ENCODE data around the gene ZBTB45. TPM values are rescaled to one million over a fixed set of nuclear protein-coding genes. Genes with fewer than 3 reads are reported as not detected.
A peak's percentile ranks its signal among the peaks of the same experiment; 100 is the strongest.
"Not testable (repeated sequence)": the region's sequence is repeated elsewhere in the genome, so short reads cannot be mapped to it uniquely, and the experiment has no call there.

Gene ZBTB45
- total RNA-seq, 1 donor, result 14.3 TPM

- DNase-seq (ENCODE audit: low read depth in 2 of 3, low spot score in 2 of 3), result no peak
These were observed 6.4 kb downstream of the ZBTB45 start for GRCh38 chr19:58513213-58513693.

- no peak for DNase-seq (ENCODE audit: low read depth in 2 of 3, low spot score in 2 of 3)
These were observed 8.0 kb downstream of the ZBTB45 start, which contains the start of gene SLC27A5 for GRCh38 chr19:58511353-58512208. Gene SLC27A5, minus strand, starts transcription at chr19:58511992. Its CDS starts 37 bp downstream, at chr19:58511955.

DNA sequence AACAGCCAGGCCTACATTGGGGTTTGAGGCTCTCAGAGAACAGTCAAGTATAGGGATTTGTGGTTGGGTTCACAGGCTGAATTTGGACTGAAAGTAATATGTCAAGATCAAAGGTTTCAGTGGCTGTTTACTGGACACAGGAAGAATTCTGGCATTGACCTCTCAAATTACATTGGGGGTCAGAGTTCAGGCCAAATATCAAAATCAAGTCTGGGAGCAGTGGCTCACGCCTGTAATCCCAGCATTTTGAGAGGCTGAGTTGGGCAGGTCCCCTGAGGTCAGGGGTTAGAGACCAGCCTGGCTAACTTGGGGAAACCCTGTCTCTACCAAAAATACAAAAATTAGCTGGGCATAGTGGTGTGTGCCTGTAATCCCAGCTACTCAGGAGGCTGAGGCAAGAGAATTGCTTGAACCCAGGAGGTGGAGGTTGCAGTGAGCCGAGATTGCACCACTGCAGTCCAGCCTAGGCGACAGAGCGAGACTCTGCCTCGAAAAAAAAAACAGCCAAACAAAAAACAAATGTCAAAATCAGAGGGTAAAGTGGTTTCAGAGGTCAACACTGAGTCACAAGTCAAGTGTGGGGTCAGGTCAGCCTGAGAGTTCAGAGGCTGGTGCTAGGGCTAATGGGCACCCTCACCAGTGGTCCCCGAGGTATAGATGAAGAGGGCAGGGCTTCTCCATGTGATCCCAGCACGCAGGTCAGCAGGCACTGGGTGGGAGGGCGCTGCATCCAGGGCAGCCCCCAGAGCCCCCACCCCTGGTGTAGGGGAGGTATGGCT is 9.3 kb downstream of the ZBTB45 start:
- no peak for DNase-seq (ENCODE audit: low read depth in 2 of 3, low spot score in 2 of 3)

- no peak for DNase-seq (ENCODE audit: low read depth in 2 of 3, low spot score in 2 of 3)
These were observed 9.9 kb downstream of the ZBTB45 start for GRCh38 chr19:58509731-58510083.

DNA sequence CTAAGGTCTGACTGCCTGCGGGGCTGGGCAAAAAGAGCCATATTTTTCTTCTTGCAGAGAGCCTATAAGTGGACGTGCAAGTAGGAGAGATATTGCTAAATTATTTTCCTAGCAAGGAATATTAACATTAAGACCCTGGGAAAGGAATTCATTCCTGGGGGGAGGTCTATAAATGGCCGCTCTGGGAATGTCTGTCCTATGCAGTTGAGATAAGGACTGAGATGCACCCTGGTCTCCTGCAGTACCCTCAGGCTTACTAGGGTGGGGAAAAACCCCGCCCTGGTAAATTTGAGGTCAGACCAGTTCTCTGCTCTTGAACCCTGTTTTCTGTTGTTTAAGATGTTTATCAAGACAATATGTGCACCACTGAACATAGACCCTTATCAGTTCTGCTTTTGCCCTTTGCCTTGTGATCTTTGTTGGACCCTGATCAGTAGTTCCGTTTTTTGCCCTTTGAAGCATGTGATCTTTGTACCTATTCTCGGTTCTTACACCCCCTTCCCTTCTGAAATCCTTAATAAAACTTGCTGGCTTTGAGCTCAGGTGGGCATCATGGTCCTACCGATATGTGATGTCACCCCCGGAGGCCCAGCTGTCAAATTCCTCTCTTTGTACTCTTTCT is 11.9 kb downstream of the ZBTB45 start:
- not testable (repeated sequence) for DNase-seq (ENCODE audit: low read depth in 2 of 3, low spot score in 2 of 3)

- DNase-seq (ENCODE audit: low read depth in 2 of 3, low spot score in 2 of 3), result no peak
These were observed 19.4 kb downstream of the ZBTB45 start for GRCh38 chr19:58500242-58500641.

GRCh38 chr19:58499021-58499927 is 20.3 kb downstream of the ZBTB45 start:
- DNase-seq (ENCODE audit: low read depth in 2 of 3, low spot score in 2 of 3), result peak; percentile 76 to 99 (median 98)

GRCh38 chr19:58498316-58499020 is 21.1 kb downstream of the ZBTB45 start:
- no peak for DNase-seq (ENCODE audit: low read depth in 2 of 3, low spot score in 2 of 3)

- DNase-seq (ENCODE audit: low read depth in 2 of 3, low spot score in 2 of 3), result no peak
These were observed 21.9 kb downstream of the ZBTB45 start for GRCh38 chr19:58497634-58498170.

DNA sequence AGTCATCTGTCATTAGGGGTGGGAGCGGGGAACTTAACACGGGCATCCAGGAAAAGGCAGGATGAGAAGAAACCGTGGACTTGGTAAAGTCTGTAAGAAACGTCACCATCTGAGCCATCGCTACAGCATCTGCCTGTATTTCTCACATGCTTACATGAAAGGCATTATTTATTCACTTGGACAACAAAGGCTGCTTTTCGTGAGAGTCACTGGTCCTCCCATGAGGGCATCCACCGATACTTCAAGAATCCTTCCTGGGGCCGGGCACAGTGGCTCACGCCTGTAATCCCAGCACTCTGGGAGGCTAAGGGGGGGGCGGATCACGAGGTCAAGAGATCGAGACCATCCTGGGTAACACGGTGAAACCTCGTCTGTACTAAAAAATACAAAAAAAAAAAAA is 27.3 kb downstream of the ZBTB45 start:
- DNase-seq (ENCODE audit: low read depth in 2 of 3, low spot score in 2 of 3), result no peak

GRCh38 chr19:58491393-58491792 is 28.2 kb downstream of the ZBTB45 start:
- DNase-seq (ENCODE audit: low read depth in 2 of 3, low spot score in 2 of 3), result no peak

GRCh38 chr19:58484349-58484748 is 35.3 kb downstream of the ZBTB45 start:
- DNase-seq (ENCODE audit: low read depth in 2 of 3, low spot score in 2 of 3), result peak in 1 of 3 donors; percentile 43

- DNase-seq (ENCODE audit: low read depth in 2 of 3, low spot score in 2 of 3), result no peak
These were observed 35.8 kb downstream of the ZBTB45 start for GRCh38 chr19:58483776-58484175.

- DNase-seq (ENCODE audit: low read depth in 2 of 3, low spot score in 2 of 3), result no peak
These were observed 37.2 kb downstream of the ZBTB45 start for GRCh38 chr19:58482372-58482771.

GRCh38 chr19:58480831-58481230 is 38.8 kb downstream of the ZBTB45 start:
- no peak for DNase-seq (ENCODE audit: low read depth in 2 of 3, low spot score in 2 of 3)

DNA sequence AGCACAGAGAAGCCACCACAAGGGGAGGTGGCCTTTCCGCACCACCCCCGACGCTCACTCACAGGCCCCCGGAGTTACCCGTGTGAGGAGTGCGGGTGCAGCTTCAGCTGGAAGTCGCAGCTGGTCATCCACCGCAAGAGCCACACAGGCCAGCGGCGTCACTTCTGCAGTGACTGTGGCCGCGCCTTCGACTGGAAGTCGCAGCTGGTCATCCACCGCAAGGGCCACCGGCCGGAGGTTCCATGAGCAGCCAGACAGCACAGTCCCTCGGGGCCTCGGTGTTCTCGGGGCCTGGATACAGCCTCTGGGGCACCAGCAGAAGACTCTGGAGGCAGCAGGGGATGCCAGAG is 39.2 kb downstream of the ZBTB45 start:
- no peak for DNase-seq (ENCODE audit: low read depth in 2 of 3, low spot score in 2 of 3)

DNA sequence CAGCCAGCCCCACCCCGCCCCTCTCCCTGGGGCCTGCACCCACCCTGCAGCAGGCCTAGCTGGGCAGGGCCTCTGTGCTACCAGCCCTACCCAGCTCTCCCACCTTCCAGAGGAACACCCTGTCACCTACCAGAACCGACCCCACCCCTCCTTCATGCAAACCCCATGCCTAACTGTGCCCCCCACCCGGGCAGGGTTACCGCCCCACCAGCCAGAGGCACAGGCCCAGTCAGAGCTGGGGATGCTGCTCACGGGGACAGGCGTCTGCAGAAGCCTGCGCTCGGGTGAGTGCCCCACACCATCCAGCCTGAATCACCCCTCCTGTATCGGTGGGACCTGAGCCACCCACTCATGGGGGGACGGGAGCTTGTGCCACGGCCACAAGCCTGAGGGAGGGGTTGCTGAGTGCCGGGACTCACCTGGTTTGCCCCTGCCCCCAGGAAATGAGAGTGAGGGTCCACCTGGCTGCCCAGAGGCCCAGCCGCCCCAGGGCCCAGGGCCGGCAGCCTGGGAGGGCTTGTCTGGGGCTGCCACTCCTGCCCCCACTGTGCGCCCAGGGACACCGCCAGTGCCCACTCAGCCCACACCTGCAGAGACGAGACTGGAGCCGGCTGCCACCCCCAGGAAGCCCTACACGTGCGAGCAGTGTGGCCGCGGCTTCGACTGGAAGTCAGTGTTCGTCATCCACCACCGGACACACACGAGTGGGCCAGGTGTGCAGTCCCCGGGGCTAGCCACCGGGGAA is 39.7 kb downstream of the ZBTB45 start:
- DNase-seq (ENCODE audit: low read depth in 2 of 3, low spot score in 2 of 3), result no peak

DNA sequence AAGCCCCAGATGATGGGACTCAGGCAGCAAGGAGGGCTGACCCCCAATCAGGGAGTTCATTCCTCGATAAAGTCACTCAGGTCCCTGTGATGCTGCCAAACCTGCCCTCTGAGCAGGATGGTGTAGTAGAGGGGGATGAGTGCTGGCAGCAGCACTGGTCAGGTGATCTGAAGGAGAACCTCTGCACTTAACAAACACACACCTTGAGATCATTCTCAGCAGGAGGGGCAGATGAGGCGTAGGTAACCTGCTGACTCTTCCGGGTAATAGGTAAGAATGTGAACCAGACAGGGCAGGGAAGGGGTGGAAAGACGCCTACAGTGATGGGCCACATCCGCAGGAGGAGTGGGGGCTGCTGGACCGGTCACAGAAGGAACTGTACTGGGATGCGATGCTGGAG is 40.3 kb downstream of the ZBTB45 start:
- no peak for DNase-seq (ENCODE audit: low read depth in 2 of 3, low spot score in 2 of 3)

DNA sequence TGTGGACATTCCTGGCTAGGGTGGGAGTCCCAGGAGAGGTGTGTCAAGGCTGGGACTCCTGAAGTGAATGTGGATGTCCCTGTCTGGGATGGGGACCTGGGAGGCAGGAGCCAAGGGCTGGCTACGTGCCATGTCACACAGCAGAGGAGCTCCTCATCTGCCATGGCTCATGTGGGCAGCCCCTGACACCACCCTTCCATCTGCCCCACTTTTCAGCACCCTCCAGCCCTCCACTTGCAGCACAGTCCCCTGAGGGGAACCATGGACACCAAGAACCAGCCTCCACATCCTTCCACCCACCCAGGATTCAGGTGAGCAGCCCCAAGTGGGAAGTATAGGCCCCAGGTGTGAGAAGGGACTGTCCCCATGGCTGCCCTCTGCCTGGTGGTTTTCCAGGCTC is 41.7 kb downstream of the ZBTB45 start:
- no peak for DNase-seq (ENCODE audit: low read depth in 2 of 3, low spot score in 2 of 3)

Data from hematopoietic multipotent progenitor cell (in vitro differentiated cells).